Endodermal cell (in vitro differentiated cells): ENCODE data around the gene STOML2. TPM values are rescaled to one million over a fixed set of nuclear protein-coding genes. Genes with fewer than 3 reads are reported as not detected.
A peak's percentile ranks its signal among the peaks of the same experiment; 100 is the strongest.

ENCODE experiments used
- DNase-seq: peaks from one replicate; pipeline ENCODE4 v3.0.0-alpha.2; 2017
- H3K27ac ChIP-seq: 2 replicates; pipeline ENCODE4 v1.5.1; 2013; ENCODE audit warnings: mild to moderate bottlenecking, low read depth, low read length, moderate library complexity
- H3K27me3 ChIP-seq: 2 replicates; pipeline ENCODE4 v1.6.1; 2013; ENCODE audit warnings: mild to moderate bottlenecking, low read length, moderate library complexity; ENCODE audit not compliant: insufficient read depth, control insufficient read depth, poor library complexity, severe bottlenecking
- H3K36me3 ChIP-seq: 2 replicates; pipeline ENCODE4 v1.7.0; 2013; ENCODE audit warnings: mild to moderate bottlenecking, low read length, moderate library complexity; ENCODE audit not compliant: control insufficient read depth, insufficient read depth
- H3K4me1 ChIP-seq: one replicate; pipeline ENCODE4 v1.7.0; 2013; ENCODE audit warnings: low read length; ENCODE audit not compliant: control insufficient read depth, insufficient read depth
- H3K4me3 ChIP-seq: 2 replicates; pipeline ENCODE4 v1.5.1; 2013; ENCODE audit warnings: mild to moderate bottlenecking, low read length, moderate library complexity
- H3K9ac ChIP-seq: 2 replicates; pipeline ENCODE4 v1.6.1; 2013; ENCODE audit warnings: mild to moderate bottlenecking, low read length, moderate library complexity; ENCODE audit not compliant: poor library complexity, severe bottlenecking; ENCODE audit errors: extremely low read depth
- H3K9me3 ChIP-seq: 2 replicates; pipeline ENCODE4 v1.6.1; 2013; ENCODE audit warnings: mild to moderate bottlenecking, low read length, moderate library complexity; ENCODE audit not compliant: control insufficient read depth
- H3K27ac Mint-ChIP-seq: 2 replicates; pipeline ENCODE4 v1.8.0; 2020; ENCODE audit warnings: mixed read lengths
- H3K27me3 Mint-ChIP-seq: 2 replicates; pipeline ENCODE4 v1.8.0; 2021; ENCODE audit warnings: mild to moderate bottlenecking, mixed read lengths; ENCODE audit not compliant: insufficient read depth
- H3K36me3 Mint-ChIP-seq: 2 replicates; pipeline ENCODE4 v1.8.0; 2020; ENCODE audit warnings: low read depth, mixed read lengths
- H3K4me1 Mint-ChIP-seq: 2 replicates; pipeline ENCODE4 v1.8.0; 2020; ENCODE audit warnings: mixed read lengths
- H3K4me3 Mint-ChIP-seq: 2 replicates; pipeline ENCODE4 v1.8.0; 2020; ENCODE audit warnings: mild to moderate bottlenecking, moderate library complexity, mixed read lengths
- H3K9me3 Mint-ChIP-seq: 2 replicates; pipeline ENCODE4 v1.8.0; 2020; ENCODE audit warnings: mild to moderate bottlenecking, mixed read lengths
- WGBS, 2 experiments: methylation state at CpG; one replicate each; pipeline versions ENCODE4 v1.1.5 to v1.1.7; 2013; ENCODE audit warnings: missing lambda C conversion rate in 2 of 2, mixed read lengths in 1 of 2; ENCODE audit not compliant: insufficient coverage in 1 of 2, insufficient read length in 1 of 2; 5-methylcytosine and 5-hydroxymethylcytosine counted together
- total RNA-seq, 2 donors: library from RNA; stranded (reverse); fragmentation: NEBNext Ultra II Directional in 1 of 2; extraction: Animal tissue kit (Norgen Biotek cat#: 25700) in 1 of 2; gene quantifications; 2 replicates in 1 of 2; 3 replicates in 1 of 2; pipeline ENCODE4 v1.2.1, GENCODE V29; 2021
- TF ChIP-seq, protein P1 (sequence below): fragments of 200-600 bp; sonication (generic); conservative IDR thresholded peaks from 2 replicates; pipeline ENCODE4 v1.5.0; 2021; ENCODE audit warnings: antibody characterized with exemption, mild to moderate bottlenecking

The STOML2 gene
- total RNA-seq, 2 donors from 2014 or later = 158 to 201 TPM

DNA sequence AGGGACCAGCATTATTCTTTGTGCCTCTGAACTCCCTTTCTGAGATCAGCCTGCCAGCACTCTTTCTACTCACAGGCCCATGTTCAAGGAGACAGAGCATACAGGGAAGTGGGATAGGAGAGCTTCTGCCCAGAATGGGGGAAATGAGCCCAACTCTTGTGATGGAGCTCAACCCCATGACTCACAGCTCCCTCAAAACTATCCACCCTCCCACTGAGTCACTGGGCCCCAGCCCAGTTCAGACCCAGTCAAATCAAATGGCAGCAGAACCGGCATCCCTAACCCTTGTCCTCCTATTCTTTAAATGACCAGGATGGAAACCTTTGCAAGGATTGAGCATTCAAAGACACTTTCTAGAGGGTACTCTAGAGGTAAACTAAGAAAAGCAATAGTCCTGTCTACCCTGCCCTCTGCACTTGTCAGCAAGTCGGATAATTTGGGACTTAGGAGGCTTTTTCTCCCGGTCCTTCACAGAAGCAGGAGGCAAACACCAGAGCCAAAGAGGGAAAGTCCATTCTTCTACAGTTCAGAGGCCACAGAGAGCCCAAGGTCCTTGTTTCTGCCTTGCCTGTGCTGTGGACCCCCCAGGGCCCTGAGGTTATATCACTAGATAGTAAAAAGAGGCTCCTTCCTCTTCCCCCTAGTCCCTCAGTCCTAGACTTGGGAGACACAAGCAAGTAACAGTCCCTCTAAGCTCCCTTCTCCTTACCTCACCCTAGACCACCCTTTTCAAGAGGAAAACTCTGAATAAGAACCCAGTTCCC, 9.5 kb upstream of the STOML2 start:
- H3K9me3 ChIP-seq = no peaks in the 10 kb centered on the region
- H3K27me3 Mint-ChIP-seq = no peaks in the 10 kb centered on the region
- no peaks in the 10 kb centered on the region for H3K27me3 ChIP-seq
- peaks cover 12% of the 10 kb centered on the region for H3K4me1 ChIP-seq
- peaks cover 7% of the 10 kb centered on the region for H3K36me3 ChIP-seq
- DNase-seq = no peak
- 89 to 100% methylated on average over 2 to 3 of the region's 3 CpGs for WGBS, 2 experiments
- H3K4me3 Mint-ChIP-seq = no peak overlapping the region
- peaks cover 45% of the 10 kb centered on the region for H3K4me1 Mint-ChIP-seq
- H3K27ac Mint-ChIP-seq = no peak overlapping the region
- no peak overlapping the region for H3K9ac ChIP-seq
- peaks cover 10% of the 10 kb centered on the region for H3K36me3 Mint-ChIP-seq
- peak overlapping the region; percentile 1 for H3K27ac ChIP-seq
- peak overlapping the region; percentile 74 for H3K4me3 ChIP-seq
- TF ChIP-seq, protein P1, sequence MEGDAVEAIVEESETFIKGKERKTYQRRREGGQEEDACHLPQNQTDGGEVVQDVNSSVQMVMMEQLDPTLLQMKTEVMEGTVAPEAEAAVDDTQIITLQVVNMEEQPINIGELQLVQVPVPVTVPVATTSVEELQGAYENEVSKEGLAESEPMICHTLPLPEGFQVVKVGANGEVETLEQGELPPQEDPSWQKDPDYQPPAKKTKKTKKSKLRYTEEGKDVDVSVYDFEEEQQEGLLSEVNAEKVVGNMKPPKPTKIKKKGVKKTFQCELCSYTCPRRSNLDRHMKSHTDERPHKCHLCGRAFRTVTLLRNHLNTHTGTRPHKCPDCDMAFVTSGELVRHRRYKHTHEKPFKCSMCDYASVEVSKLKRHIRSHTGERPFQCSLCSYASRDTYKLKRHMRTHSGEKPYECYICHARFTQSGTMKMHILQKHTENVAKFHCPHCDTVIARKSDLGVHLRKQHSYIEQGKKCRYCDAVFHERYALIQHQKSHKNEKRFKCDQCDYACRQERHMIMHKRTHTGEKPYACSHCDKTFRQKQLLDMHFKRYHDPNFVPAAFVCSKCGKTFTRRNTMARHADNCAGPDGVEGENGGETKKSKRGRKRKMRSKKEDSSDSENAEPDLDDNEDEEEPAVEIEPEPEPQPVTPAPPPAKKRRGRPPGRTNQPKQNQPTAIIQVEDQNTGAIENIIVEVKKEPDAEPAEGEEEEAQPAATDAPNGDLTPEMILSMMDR = no peak
- no peaks in the 10 kb centered on the region for H3K9me3 Mint-ChIP-seq

DNA sequence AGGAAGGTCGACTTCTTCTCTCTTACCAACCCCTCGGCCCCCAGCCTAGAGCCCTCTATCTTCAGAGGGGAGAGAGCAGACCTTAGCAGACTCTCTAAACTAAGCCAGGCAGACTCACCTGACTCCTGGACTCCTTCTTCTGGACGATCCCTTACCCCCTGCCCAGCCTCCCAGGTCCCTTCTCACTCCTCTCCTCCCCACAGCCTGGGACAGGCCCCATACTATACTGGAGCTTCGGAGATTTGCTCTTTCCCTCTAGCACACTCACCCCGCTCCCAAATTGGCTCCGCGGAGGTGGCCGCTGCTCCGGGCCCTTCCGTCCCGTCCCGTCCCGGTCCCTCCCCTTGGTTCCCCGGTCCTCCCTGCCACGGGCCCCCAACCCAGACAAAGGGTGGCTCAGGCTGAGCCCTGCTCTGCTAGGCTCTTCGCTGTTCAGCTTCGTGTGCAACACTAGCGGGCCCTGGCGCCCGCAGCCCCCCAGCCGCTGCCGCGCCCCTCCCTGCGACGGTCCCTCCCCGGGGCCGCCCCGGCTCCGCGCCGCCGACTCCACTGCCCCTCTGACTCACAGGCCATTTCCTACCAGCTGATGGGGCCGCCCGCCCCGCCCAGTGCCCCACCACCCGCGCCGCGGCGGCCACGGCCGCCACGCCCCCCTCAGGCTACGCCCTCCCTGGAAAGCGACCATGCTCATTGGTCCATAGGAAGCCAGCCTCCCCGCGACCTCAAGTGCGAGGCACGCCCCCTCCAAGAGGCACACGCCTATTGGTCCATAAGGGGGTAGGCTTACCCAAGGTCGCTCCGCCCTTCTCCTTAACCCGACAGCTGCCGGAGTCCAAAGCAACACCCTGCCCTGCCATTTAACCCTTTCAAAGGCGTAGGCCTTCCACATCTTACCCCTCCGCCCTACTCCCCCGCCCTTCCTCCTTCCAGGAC, 8.3 kb upstream of the STOML2 start:
- H3K4me1 Mint-ChIP-seq = peaks cover 37% of the 10 kb centered on the region
- Histone ChIP-seq H3K36me3 (peaks cover 19% of the 10 kb centered on the region), H3K9me3 (no peaks in the 10 kb centered on the region), H3K9ac (peak overlapping the region; percentile 66), H3K4me3 (peak overlapping the region; percentile 84), H3K4me1 (peaks cover 12% of the 10 kb centered on the region), H3K27me3 (no peaks in the 10 kb centered on the region), H3K27ac (peak overlapping the region; percentile 21)
- H3K9me3 Mint-ChIP-seq = no peaks in the 10 kb centered on the region
- H3K27ac Mint-ChIP-seq = peak overlapping the region; percentile 84
- peaks cover 15% of the 10 kb centered on the region for H3K36me3 Mint-ChIP-seq
- 0 to 1% methylated on average over 14 to 57 of the region's 57 CpGs for WGBS, 2 experiments
- TF ChIP-seq, protein P1 = no peak
- H3K4me3 Mint-ChIP-seq = peak overlapping the region; percentile 75
- peak; percentile 99 for DNase-seq
- H3K27me3 Mint-ChIP-seq = no peaks in the 10 kb centered on the region

DNA sequence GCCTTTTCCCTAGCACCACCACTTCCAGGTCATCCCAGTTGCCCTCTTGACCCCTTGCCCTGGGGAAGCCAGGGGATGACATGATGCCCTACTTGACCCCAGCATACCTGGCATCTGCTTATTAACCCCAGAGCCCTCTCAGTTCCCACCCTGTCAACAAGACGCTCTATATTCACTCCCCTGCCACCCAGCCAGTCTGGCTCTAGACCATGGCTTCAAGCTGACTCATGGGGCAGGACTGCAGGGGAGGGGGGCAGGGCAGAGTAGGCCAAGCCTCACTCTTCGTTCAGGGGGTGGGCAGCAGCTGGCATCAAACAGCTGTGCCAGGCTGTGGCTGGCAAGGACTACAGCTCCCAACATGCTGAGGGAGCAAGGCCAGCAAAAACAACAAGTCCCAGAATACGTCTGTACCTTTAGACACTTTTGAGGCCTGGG, 7.4 kb upstream of the STOML2 start:
- H3K36me3 Mint-ChIP-seq = peaks cover 24% of the 10 kb centered on the region
- TF ChIP-seq, protein P1 = no peak

More for the DNA sequence above, 7.4 kb upstream of the STOML2 start:
- Histone ChIP-seq H3K4me3 (peak overlapping the region; percentile 84), H3K27ac (no peak overlapping the region), H3K4me1 (peaks cover 12% of the 10 kb centered on the region), H3K9ac (no peak overlapping the region), H3K9me3 (no peaks in the 10 kb centered on the region), H3K27me3 (no peaks in the 10 kb centered on the region), H3K36me3 (peaks cover 28% of the 10 kb centered on the region)
- no peaks in the 10 kb centered on the region for H3K9me3 Mint-ChIP-seq
- H3K4me3 Mint-ChIP-seq = peak overlapping the region; percentile 75
- no peaks in the 10 kb centered on the region for H3K27me3 Mint-ChIP-seq
- H3K4me1 Mint-ChIP-seq = peaks cover 37% of the 10 kb centered on the region
- WGBS, 2 experiments = 75 to 81% methylated on average over 1 to 3 of the region's 3 CpGs
- no peak for DNase-seq
- H3K27ac Mint-ChIP-seq = no peak overlapping the region
